ENCODE results near the gene ZBTB43.

GRCh38 chr9:126804198-126804695 is 593 bp upstream of the ZBTB43 start:
- no peak for TF ChIP-seq TAF1 (IDR thresholded peaks at IDR 0.05; ENCODE audit: low read depth)
- TF ChIP-seq RAD21 (IDR thresholded peaks at IDR 0.05; ENCODE audit: low read depth): no peak
- no peak for TF ChIP-seq EGR1 (IDR thresholded peaks at IDR 0.05)
- no peak for TF ChIP-seq CEBPB (IDR thresholded peaks at IDR 0.05)
- TF ChIP-seq FOXM1 (IDR thresholded peaks at IDR 0.05; ENCODE audit: borderline replicate concordance, low read depth): no peak
